Measurements from ENCODE around the gene BID.

GRCh38 chr22:17769013-17769715 lies 5.1 kb downstream of the BID start:
- TF ChIP-seq CTCF (IDR thresholded peaks at IDR 0.05) (no peak), POLR2A (IDR thresholded peaks at IDR 0.05) (no peak)

All from Peyer's patch (tissue), 4 donors.